Body of pancreas (tissue), 4 donors: ENCODE data around the gene NYNRIN. TPM values are rescaled to one million over a fixed set of nuclear protein-coding genes. Genes with fewer than 3 reads are reported as not detected.

Experiments
- ATAC-seq: fragments of 150-250 bp; one replicate; pipeline ENCODE4 v1.9.1; 2016
- DNase-seq, 4 donors: peaks; one replicate each; pipeline ENCODE4 v3.0.0-alpha.2; 2019
- H3K27ac ChIP-seq, 4 donors: fragments of 200-600 bp; sonication (generic); 1 replicate in 3 of 4; 2 replicates in 1 of 4; pipeline versions ENCODE4 v1.5.1 to v1.6.1; 2016 to 2019; ENCODE audit warnings: mild to moderate bottlenecking in 1 of 4, mixed read lengths in 1 of 4, moderate library complexity in 1 of 4
- H3K27me3 ChIP-seq, 2 donors: fragments of 200-600 bp; sonication (generic); one replicate each; pipeline ENCODE4 v1.6.0; 2016; ENCODE audit warnings: mild to moderate bottlenecking in 1 of 2
- H3K36me3 ChIP-seq, 2 donors: fragments of 200-600 bp; sonication (generic); replicated peaks in 1 of 2; 2 replicates each; pipeline ENCODE4 v1.5.1; 2016; ENCODE audit warnings: low read depth in 2 of 2; ENCODE audit not compliant: insufficient read depth in 1 of 2
- H3K4me1 ChIP-seq: fragments of 200-600 bp; sonication (generic); one replicate; pipeline ENCODE4 v1.6.0; 2016
- H3K4me3 ChIP-seq, 2 donors: fragments of 200-600 bp; sonication (generic); 1 replicate in 1 of 2; 2 replicates in 1 of 2; pipeline ENCODE4 v1.5.1; 2016 to 2019
- H3K9me3 ChIP-seq, 3 donors: fragments of 200-600 bp; sonication (generic); 1 replicate in 2 of 3; 2 replicates in 1 of 3; pipeline ENCODE4 v1.5.1; 2016
- POLR2A ChIP-seq, 3 donors: fragments of 450-650 bp; IDR thresholded peaks; one replicate each; pipeline ENCODE4 v1.6.1; 2016; ENCODE audit warnings: antibody characterized with exemption in 3 of 3, mild to moderate bottlenecking in 2 of 3
- WGBS, 2 donors: methylation state at CpG; one replicate each; pipeline ENCODE4 v1.1.5; 2017; 5-methylcytosine and 5-hydroxymethylcytosine counted together
- intact Hi-C: fragments of 100-400 bp; cut with DNase I; formaldehyde crosslinking; loops from one replicate; pipeline ENCODE4 v1.15.1; 2023
- small RNA-seq: library from RNA; depleted of rRNA; stranded (forward); fragments of <200 nt; gene quantifications from one replicate; pipeline ENCODE3, GENCODE V24; 2016
- total RNA-seq, 2 donors: library from RNA; depleted of rRNA; stranded (reverse); fragments of >200 nt; gene quantifications; one replicate each; pipeline ENCODE4 v1.1.0, GENCODE V29; 2016
- TF ChIP-seq, protein P1 (sequence below), 7 experiments: fragments of 450-650 bp in 4 of 7; fragments of 200-600 bp in 3 of 7; sonication (generic) in 3 of 7; IDR thresholded peaks; one replicate each; pipeline ENCODE4 v1.5.1; 2016 to 2019; ENCODE audit warnings: antibody characterized with exemption in 7 of 7

The NYNRIN gene
- total RNA-seq, 2 donors from 2014 or later: 7.3 to 7.5 TPM

DNA sequence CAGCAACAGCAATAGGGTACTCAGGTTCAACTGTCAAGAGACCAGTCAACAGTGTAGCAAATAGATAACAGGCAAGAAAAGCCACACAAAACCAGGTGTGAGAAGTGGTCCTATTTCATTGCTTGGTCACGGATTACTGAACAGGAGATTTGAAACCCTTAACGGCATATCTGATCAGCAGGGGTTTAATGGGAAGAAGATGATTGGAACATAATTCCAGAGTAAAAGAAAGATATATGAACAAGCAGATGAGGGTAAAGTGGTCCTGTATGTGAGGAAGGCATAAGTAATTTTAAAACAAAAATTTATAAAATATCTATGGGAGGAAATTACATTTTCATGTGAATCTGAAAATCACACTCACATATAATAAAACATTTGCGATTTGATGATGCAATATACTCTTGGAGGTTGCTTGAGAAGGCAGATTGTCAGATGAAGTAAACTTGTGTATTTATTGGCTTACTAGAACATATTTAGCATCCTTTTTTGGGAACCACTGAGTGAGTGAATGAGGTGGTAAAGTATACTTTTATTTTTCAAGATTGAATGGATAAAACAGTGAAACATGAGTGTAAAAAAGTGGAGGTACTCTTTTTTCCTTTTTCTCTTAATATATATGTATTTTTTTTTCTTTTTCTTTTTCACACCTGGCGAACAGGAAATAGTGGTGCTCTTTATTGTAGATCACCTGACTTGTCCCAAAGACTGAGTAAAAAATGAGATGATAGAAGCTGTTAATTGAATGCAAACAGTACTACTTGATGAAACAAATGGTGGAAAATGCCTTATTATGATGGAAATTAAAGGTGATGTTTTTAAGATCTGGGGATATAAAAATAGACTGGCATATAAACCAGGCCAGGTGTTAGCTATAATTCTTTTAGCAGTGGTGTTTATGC is 65.3 kb downstream of the NYNRIN start:
- Histone ChIP-seq H3K4me3 (no peak overlapping the region), H3K27ac (no peak overlapping the region), H3K36me3 (no peaks in the 10 kb centered on the region), H3K27me3 (no peaks in the 10 kb centered on the region), H3K4me1 (no peaks in the 10 kb centered on the region), H3K9me3 (no peaks in the 10 kb centered on the region)
- 67 to 72% methylated on average over 4 of the region's 4 CpGs for WGBS, 2 donors
- DNase-seq (no peak), ATAC-seq (no peak)
- intact Hi-C loops: no loop called here
- TF ChIP-seq, protein P1, sequence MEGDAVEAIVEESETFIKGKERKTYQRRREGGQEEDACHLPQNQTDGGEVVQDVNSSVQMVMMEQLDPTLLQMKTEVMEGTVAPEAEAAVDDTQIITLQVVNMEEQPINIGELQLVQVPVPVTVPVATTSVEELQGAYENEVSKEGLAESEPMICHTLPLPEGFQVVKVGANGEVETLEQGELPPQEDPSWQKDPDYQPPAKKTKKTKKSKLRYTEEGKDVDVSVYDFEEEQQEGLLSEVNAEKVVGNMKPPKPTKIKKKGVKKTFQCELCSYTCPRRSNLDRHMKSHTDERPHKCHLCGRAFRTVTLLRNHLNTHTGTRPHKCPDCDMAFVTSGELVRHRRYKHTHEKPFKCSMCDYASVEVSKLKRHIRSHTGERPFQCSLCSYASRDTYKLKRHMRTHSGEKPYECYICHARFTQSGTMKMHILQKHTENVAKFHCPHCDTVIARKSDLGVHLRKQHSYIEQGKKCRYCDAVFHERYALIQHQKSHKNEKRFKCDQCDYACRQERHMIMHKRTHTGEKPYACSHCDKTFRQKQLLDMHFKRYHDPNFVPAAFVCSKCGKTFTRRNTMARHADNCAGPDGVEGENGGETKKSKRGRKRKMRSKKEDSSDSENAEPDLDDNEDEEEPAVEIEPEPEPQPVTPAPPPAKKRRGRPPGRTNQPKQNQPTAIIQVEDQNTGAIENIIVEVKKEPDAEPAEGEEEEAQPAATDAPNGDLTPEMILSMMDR (IDR thresholded peaks at IDR 0.05): no peak
- no peak for TF ChIP-seq POLR2A (IDR thresholded peaks at IDR 0.05)

DNA sequence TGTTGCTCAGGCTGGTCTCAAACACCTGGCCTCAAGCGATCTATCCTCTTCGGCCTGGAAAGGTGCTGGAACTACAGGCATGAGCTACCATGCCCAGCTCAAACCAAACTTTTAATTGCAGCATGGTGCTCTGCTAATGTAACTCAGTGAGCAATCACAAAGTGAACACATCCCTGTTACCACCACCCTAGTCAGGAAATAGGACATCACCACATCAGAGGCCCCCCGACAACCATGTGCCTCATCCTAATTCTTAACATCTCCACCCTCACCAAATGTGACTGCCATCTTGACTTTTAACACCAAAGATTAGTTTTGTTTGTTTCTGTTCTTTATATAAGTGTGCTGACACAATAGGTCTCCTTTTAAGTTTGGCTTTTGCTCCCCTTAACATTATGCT is 66.6 kb downstream of the NYNRIN start:
- 93 to 98% methylated on average over 3 of the region's 3 CpGs for WGBS, 2 donors
- no peaks in the 10 kb centered on the region for H3K27me3 ChIP-seq
- no peaks in the 10 kb centered on the region for H3K36me3 ChIP-seq
- H3K9me3 ChIP-seq: no peaks in the 10 kb centered on the region
- TF ChIP-seq, protein P1 (IDR thresholded peaks at IDR 0.05): no peak
- TF ChIP-seq POLR2A (IDR thresholded peaks at IDR 0.05): no peak
- no peak overlapping the region for H3K4me3 ChIP-seq
- DNase-seq (no peak), ATAC-seq (no peak)
- no peaks in the 10 kb centered on the region for H3K4me1 ChIP-seq
- no peak overlapping the region for H3K27ac ChIP-seq
- intact Hi-C loops: no loop called here

- H3K36me3 ChIP-seq: no peaks in the 10 kb centered on the region
- H3K4me1 ChIP-seq: no peaks in the 10 kb centered on the region
- no peak overlapping the region for H3K27ac ChIP-seq
- WGBS, 2 donors: 91 to 94% methylated on average over 3 of the region's 3 CpGs
- intact Hi-C loops: no loop called here
- no peak for ATAC-seq
- TF ChIP-seq, protein P1 (IDR thresholded peaks at IDR 0.05): no peak
- no peak for TF ChIP-seq POLR2A (IDR thresholded peaks at IDR 0.05)
- H3K9me3 ChIP-seq: no peaks in the 10 kb centered on the region
- H3K27me3 ChIP-seq: no peaks in the 10 kb centered on the region
- H3K4me3 ChIP-seq: no peak overlapping the region
- no peak for DNase-seq
Measured at GRCh38 chr14:24465805-24466204, 67.0 kb downstream of the NYNRIN start.

Small RNA genes lying within 50 kb of the gene (small RNA-seq; reads per million reads assigned to genes)
- not detected for gene RF00026

Other genes with a start within 250 kb of the NYNRIN start
- 10 to 100 TPM; 12.5 to 21.5 TPM for gene IRF9, start 237.7 kb upstream of the NYNRIN start, total RNA-seq
- gene REC8, start 226.9 kb upstream of the NYNRIN start, total RNA-seq: 1 to 10 TPM; 7.8 to 8.9 TPM
- 10 to 100 TPM; 30.4 to 73.5 TPM for gene IPO4, start 210.2 kb upstream of the NYNRIN start, total RNA-seq
- 10 to 100 TPM; 57.9 to 59.7 TPM for gene TM9SF1, start 203.6 kb upstream of the NYNRIN start, total RNA-seq
- gene TSSK4, start 193.3 kb upstream of the NYNRIN start, total RNA-seq: under 1 TPM in 1 of 2 donors, not detected in 1; 0.26 TPM
- 10 to 100 TPM; 28.5 to 32.0 TPM for gene CHMP4A, start 185.5 kb upstream of the NYNRIN start, total RNA-seq
- gene MDP1, start 182.9 kb upstream of the NYNRIN start, total RNA-seq: 10 to 100 TPM in 1 of 2 donors, 1 to 10 TPM in 1; 2.0 to 18.9 TPM
- 10 to 100 TPM; 28.7 to 77.6 TPM for gene NEDD8, start 166.6 kb upstream of the NYNRIN start, total RNA-seq
- 10 to 100 TPM; 30.9 to 41.9 TPM for gene GMPR2, start 166.1 kb upstream of the NYNRIN start, total RNA-seq
- gene TINF2, start 156.4 kb upstream of the NYNRIN start, total RNA-seq: 10 to 100 TPM; 28.3 to 35.3 TPM
- gene TGM1, start 135.8 kb upstream of the NYNRIN start, total RNA-seq: 10 to 100 TPM in 1 of 2 donors, 1 to 10 TPM in 1; 2.9 to 13.8 TPM
- 10 to 100 TPM; 18.4 to 90.0 TPM for gene RABGGTA, start 127.4 kb upstream of the NYNRIN start, total RNA-seq
- gene DHRS1, start 99.2 kb upstream of the NYNRIN start, total RNA-seq: 10 to 100 TPM; 18.8 to 31.4 TPM
- 10 to 100 TPM; 10.6 to 12.2 TPM for gene NOP9, start 99.2 kb upstream of the NYNRIN start, total RNA-seq
- 10 to 100 TPM; 19.1 to 34.0 TPM for gene CIDEB, start 91.0 kb upstream of the NYNRIN start, total RNA-seq
- 10 to 100 TPM; 10.9 to 31.3 TPM for gene LTB4R2, start 88.9 kb upstream of the NYNRIN start, total RNA-seq
- 1 to 10 TPM; 3.6 to 9.1 TPM for gene LTB4R, start 87.5 kb upstream of the NYNRIN start, total RNA-seq
- 10 to 100 TPM; 10.6 to 14.8 TPM for gene ADCY4, start 63.9 kb upstream of the NYNRIN start, total RNA-seq
- 1 to 10 TPM; 6.0 to 9.9 TPM for gene RIPK3, start 59.0 kb upstream of the NYNRIN start, total RNA-seq
- gene NFATC4, start 30.8 kb upstream of the NYNRIN start, total RNA-seq: 10 to 100 TPM; 11.9 to 19.8 TPM
- 1 to 10 TPM in 1 of 2 donors, under 1 TPM in 1; 0.33 to 4.9 TPM for gene CBLN3, start 30.7 kb downstream of the NYNRIN start, total RNA-seq
- gene KHNYN, start 31.0 kb downstream of the NYNRIN start, total RNA-seq: 10 to 100 TPM; 43.8 TPM
- gene SDR39U1, start 43.8 kb downstream of the NYNRIN start, total RNA-seq: 10 to 100 TPM; 34.8 to 63.6 TPM
- gene CMA1, start 109.3 kb downstream of the NYNRIN start, total RNA-seq: not detected
- not detected for gene CTSG, start 177.2 kb downstream of the NYNRIN start, total RNA-seq
- not detected for gene GZMH, start 210.7 kb downstream of the NYNRIN start, total RNA-seq
- gene GZMB, start 235.2 kb downstream of the NYNRIN start, total RNA-seq: not detected